HCEC 1CT (cell line): ENCODE measurements around the gene DHX8.

Experiments used
- DNase-seq: peaks from one replicate; pipeline ENCODE4 v3.0.0-alpha.2; 2017

Gene DHX8

DNA sequence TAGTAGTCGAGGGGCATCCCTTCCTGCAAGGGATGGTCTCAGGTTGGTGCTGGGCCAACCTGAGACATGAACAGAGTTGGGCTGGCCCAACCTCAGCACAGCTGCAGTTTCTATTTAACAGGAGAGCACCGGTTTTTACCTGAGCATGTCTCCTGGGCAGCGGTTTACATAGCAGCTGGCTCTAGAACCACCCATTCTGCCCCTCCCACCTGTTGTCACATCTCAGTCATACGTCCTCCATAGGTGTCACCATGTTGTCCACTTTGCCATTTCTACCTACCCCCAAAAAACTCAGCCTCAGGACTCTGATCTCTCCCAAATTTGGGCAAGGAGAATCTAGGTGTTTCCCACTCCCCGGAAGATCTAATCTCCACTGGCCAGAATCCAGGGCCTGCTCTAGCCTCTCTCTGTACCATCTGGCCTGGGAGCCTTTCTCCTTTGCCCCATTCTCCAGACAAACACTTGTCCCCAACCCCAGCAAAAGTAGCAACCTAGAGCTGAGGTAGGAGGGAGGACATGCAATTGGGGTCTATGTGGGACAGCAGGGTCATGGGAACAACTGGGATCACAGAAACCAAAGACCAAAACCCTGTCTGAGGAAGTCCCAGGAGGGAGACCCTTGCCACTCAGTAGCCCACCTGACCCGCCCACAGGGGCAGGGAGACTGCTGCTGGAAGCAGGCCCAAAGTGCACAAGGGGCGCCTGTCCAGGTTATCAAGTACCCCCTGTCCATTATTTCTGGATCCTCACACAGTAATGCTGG lies 43.3 kb downstream of the DHX8 start:
- DNase-seq, result no peak

GRCh38 chr17:43528319-43528987 lies 44.7 kb downstream of the DHX8 start:
- no peak for DNase-seq

GRCh38 chr17:43528988-43529814 lies 45.4 kb downstream of the DHX8 start:
- no peak for DNase-seq

DNA sequence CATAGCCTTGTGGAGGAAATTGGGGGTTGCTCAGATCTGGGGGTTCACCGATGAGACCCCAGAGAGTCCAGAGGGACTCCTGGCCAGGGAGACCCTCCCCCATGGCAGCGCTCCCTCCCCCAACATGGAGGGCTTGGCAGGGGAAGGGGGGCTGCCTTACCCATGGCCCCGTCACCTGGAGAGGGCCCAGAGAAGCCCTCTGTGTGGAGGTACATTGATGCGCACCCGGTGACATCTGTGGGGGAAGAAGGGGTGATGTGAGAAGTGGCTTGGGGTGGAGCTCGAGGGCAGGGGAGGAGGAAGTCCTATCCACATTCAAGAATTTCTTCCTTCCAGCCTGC lies 46.1 kb downstream of the DHX8 start:
- no peak for DNase-seq

GRCh38 chr17:43530288-43531081 lies 46.7 kb downstream of the DHX8 start:
- peak; percentile 89 for DNase-seq

- DNase-seq, result no peak
Observed at GRCh38 chr17:43531082-43531378, 47.3 kb downstream of the DHX8 start.

DNA sequence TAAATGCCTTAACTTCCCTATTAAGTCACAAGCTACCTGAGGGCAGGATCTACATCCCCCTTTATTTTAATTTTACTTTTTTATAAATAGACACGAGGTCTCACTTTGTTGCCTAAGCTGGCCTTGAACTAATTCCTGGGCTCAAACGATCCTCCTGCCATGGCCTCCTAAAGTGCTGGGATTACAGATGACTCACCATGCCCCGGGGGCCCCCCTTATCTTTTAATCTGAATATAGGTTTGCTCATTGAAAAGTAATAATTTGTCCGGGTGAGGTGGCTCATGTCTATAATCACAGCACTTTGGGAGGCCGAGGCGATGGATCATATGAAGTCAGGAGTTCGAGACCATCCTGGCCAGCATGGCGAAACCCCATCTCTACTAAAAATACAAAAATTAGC lies 48.2 kb downstream of the DHX8 start:
- no peak for DNase-seq

DNA sequence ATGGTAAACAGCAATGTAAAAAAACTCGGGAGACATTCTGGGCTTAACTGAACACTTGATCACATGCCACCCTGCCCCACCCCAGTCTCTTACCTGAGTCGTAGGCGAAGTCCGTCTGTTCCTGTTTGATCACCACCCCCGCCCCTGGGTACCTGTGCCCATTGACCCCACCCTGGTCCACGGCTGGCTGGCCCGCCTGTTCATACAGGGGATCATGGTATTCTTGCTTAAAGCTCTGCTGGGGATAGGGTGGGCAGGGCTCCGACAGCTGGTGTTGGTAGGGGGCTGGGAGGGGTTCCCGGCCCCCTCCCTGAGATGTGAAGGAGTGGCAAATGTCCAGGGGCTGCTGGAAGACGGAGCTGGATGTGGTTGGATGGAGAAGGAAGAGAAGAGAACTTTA lies 48.8 kb downstream of the DHX8 start:
- DNase-seq, result no peak

DNA sequence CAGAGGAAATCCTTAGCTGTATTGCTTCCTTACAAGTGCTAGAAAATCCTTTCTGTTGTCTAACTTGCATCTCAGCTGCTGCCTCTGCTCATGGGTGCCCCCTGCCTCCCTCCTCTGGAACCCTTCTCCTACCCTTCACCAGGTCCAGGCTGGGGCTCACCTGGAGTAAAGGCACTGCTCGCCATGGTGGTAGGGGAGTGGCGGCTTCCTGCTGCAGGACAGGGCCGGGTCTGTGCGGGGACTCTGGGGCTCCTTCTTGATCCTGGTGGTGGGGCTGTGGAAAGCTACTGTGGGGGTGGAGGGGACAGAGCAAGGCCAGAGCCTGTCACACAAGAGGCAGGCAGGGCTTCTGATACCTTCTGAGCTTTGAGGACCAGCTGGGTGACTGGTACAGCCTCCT lies 49.9 kb downstream of the DHX8 start:
- no peak for DNase-seq

- no peak for DNase-seq
Observed at GRCh38 chr17:43534909-43535308, 51.1 kb downstream of the DHX8 start.

GRCh38 chr17:43536236-43536992 lies 52.6 kb downstream of the DHX8 start:
- peak; percentile 63 for DNase-seq

DNA sequence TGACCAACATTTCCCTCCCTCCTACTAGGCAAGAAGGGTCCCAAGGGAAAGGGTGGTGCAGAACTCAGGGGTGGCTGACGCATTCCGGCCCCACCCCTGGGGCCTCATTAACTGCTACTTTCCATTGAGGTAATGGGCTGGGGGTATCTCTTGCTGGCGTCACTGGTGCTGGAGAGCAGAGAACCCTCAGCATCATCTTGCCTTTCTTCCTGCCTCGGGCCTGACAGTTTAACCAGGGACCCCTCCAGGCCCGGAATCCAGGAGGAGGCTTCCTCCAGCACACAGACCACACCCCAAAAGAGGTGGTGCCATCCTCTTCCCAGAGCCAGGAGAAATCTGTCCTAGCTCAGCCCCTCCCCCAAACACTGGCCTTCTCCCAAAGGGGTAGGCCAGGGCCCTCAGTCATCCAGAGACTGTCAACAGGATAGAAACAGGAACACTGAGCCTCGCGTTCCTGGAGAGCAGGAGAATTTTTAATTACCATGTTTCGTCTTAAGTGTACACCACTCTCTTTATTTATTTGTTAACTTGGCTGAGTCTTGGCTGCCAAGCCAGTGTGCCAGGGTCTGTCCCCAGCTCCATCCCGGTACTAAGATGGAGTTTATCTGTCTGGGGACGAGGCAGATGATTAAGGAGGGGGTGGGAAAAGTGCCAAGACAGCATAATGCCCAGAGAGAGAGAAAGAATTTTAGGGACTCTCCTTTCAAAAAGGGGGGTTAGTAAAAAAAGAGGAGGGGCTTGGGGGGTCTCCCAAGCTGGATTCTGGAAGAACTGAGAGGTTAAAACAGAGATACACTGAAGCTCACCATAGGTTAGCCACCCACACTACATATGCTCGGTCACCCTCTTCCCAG lies 57.3 kb downstream of the DHX8 start:
- DNase-seq, result no peak

DNA sequence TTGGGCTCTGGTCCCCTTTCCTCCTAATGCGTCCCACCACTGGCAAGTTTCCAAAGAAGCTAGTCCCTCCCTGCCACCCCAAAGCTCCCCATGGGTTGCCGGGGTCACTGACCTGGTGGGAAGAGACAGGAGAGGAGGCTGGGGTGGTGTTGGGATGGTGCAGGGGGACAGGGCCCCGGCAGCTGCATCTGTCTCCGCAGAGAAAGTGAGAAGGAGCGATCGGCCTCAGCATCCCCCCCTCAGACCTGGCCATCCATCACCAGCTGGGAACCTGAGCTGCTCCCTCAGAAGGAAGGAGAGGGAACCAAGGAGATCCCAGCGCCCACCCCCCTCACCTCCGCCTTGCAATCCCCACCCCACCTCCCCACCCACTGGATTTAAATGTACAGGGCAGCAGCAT lies 59.1 kb downstream of the DHX8 start:
- no peak for DNase-seq

DNA sequence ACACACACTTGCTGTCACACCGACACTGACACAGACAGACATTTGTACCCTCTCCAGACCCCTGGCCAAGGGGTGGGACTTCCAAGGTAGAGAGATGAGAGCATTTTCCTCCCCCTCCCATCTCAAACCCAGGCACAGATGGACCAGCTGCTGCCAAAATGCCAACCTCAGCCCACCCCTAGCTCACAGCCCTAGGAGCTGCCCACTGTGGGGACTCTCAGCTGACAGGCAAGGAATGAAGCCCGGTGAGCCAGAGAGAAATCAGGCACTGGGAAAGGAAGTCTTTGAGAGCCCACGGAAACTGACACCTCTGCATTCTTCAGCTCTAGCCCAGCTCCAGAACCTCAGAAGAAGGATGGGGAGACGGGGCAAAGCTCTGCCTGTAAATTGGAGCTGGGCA lies 59.5 kb downstream of the DHX8 start:
- no peak for DNase-seq

DNA sequence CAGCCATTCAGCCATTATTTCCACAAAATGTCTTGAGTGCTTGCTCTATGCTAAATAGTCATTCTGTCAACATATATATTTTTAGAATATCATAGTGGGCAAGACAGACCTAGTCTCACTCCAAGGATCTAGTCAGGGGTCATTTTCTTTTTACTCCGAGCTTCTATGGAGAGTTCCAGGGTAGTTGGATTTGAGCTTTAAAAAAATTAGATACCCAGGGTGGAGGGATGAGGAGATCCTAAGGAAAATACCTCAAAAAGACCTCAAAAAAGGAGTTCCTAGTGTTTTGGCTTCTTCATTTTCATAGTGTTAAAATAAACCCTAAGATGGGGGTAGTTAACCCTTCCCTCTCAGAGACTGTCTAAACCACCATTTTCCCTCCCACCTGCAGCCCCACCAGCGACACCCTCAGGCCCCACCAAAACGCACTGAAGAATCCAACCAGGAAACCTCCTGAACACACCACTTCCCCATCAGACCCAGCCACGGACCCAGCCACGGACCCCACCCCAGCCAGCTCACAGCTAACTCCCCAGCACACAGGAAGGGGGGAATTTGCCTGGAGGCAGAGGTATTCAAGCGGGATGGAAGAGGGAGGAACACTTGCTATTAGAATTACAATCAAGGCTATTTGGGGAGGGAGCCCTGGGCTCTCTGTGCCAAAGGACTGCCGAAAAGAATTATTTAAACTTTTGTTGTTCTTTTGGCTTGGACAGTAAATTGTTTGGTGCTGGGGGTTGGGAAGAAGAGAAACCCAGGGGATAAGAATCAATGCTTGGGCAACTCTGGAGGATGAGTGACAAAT lies 60.2 kb downstream of the DHX8 start:
- DNase-seq, result no peak

DNA sequence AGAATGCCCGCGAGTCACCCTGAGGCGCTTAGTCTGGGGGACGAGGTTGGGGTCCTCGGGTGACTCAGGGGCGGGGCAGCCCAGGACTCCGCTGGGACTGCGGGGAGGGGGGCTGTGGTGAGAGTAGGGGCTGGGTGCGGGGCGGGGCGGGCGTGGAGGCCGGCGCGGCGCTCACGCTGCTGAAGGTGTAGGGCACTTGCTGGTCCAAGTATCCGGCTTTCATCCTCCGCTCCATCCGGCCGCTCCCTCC lies 61.5 kb downstream of the DHX8 start:
- DNase-seq, result no peak

GRCh38 chr17:43546319-43547188 lies 62.8 kb downstream of the DHX8 start, which contains the start of gene ETV4:
Gene ETV4 (minus strand): TSS chr17:43546340. CDS start chr17:43545617, 723 bp downstream.
- DNase-seq, result peak; percentile 93

GRCh38 chr17:43547189-43547550 lies 63.4 kb downstream of the DHX8 start:
- DNase-seq, result no peak

- no peak for DNase-seq
Observed at GRCh38 chr17:43547659-43548256, 64.0 kb downstream of the DHX8 start.
